ENCODE measurements around the gene NAA20.

Gene NAA20

DNA sequence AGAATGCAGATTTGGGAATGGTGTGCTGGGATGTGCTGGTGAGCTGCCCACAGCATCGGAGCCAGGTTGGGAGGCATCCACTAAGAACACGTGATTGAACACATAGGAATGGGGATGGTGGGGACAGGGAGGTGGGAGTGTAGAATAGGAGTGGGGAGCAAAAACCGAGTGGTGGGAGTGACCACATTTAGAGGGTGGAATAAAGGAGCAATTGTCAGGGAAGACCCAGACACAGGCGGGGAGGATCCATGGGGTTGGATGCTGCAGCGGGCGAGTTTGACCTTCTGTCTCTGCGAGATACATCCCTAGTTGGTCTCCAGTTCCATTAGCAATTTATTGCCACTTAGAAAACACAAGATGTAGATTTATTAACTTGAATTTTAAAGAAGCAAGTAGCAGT is 4.7 kb downstream of the NAA20 start:
- DNase-seq = no peak

DNA sequence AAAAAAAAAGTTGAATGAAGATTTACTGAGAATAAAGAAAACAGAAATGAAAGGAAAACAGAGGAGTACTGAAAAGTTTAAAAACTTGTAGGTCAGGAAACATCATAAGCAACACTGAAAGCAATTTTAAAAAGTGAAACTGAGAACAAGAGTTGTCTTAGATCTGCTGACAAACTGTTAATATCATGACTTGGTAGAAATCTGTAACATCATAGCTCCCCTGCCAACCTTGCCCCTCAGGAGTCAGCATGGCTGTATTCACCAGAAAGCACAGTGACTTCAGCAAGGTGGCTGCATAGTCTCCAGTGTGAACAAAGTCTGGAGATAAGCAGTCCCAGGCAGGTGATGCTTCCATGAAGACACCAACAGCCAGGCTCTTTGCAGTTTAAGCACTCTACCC is 5.3 kb downstream of the NAA20 start:
- DNase-seq = no peak

DNA sequence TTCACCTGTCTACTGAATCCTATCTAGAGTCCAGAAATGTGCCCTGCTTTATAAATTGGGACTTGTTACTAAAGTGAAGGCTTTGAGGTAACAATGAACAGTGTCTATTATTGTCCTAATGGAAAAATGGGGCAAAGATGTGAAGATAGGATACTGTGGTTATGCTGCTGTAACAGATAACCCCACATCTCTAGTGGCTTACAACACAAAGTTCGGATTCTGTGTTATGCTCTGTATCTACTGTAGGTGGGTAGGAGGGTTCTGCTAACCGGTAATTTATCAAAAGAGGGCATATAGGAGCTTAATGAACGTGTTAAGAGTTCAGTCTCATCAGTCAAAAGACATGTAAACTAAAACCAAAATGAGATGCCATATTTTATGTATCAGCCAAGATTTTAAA is 6.2 kb downstream of the NAA20 start:
- no peak for DNase-seq

DNA sequence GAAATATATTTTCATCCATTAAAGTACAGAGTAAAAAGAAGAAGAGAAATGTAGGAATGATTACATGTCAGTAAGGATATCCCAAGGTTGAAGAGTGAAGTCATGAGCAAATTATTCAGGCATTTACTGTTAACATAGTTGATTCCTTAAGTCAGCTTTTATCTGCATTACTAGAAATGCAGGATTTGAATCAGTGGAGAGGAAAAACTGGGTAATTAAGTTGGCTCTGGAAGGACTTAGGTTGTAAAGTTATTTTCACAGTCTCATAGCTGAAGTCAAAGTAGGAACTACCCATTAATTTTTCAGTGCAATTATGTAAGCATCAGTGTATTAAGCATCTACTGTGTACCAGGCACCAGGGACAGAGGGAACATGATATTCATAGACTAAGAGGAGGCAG is 7.8 kb downstream of the NAA20 start:
- no peak for DNase-seq

DNA sequence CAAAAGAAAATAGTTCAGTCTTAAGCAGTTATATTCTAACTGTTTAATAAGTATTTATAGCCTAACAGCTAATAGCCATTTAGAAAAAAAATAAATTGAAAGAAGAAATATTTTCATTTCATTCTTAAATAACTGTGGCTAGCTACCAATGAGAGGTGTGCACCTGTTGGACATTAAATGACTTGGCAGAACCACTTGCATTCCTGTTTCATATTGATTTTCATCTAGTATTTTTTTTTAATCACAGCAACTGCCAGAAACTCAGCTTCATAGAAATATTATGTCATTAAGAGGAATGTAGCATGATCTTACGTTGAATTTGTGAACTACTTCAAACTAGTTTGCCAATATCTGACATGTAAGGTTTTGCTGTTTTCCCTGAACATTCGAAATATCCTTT is 10.1 kb downstream of the NAA20 start:
- no peak for DNase-seq

DNA sequence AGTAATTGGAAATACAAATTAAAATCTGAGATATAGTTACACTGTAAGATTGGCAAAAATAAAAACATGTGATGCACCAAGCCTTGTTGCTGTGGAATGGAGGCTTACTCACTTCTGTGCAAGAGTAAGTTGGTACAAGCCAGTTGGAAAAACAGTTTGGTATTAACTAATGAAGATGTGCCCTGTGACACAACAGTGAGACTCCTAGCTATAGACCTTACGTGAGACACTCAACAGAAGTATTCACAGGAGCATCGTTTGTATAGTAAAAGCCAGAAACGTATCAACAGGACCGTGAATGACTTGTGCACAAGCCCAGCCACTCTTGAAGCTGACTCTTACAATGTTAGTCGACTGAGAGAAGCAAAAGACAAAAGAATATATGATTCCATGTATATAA is 14.6 kb downstream of the NAA20 start:
- no peak for DNase-seq

DNA sequence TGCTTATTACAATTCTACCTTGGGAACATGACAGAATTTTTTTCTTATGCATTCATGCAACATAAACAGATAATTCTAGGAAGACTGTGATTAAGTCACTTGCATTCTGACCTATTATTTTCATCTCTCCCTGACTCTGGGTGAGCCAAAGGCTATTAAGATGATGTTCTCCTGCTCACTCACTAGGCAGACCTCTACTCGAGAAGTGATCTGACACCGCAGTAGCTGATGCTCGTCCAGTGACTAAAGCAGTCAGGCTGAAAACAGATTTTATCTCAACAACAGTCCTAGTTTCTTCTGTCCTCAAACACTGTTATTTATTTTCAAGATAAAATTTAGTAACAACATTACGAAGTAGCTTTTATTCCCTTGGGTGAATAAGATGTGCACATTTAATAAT is 17.3 kb downstream of the NAA20 start:
- no peak for DNase-seq

DNA sequence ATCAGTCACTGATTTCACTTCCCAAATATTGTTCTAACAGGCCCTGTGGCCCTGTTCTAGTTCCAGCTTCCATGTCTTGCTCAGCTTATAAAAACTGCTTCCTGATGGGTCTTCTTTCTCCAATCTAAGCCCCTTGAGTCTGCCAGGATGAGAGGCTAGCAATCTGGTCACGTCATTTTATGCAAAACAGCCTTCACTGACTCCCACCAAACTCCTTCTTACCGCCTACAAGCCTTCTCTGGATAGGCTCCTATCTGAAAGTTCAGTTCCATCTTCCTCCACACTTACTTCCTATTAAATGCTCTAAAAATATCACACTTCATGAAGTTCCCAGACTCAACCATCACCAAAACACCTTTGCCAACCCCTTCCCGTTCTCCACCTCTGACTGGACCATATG is 19.6 kb downstream of the NAA20 start:
- no peak for DNase-seq

DNA sequence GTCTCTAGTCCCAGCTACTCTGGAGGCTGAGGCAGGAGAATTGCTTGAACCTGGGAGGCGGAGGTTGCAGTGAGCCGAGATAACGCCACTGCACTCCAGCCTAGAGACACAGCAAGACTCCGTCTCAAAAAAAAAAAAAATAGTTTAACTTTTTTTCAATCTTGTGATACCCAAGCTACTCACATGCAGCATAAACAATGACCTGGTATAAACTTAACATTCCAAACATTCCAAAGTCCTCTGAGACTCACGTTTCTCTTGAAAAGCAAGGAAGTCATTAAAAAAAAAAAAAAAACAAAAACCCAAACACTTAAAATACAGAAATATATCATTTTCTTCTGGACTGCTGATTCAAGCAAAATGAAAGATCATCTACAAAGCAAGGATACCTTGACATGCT is 20.8 kb downstream of the NAA20 start:
- DNase-seq = no peak

DNA sequence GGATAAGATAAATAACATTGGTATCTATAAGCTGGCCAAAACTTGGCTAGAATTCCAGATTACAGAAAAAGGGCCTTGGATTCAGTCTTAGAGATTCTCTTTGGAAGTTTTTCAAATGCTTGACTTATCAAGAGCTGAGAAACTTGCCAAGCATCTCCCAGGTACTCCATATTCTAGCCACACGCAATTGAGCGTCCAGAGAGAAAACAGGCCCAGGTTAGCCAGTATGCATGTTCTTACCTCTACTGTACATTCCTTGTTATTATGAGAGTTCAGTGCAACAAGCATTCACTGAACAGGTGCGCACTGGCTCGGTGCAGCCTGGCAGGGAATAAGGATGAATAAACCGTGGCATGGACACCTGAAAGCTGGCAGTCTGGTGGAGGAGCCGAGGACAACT is 21.4 kb downstream of the NAA20 start:
- no peak for DNase-seq

DNA sequence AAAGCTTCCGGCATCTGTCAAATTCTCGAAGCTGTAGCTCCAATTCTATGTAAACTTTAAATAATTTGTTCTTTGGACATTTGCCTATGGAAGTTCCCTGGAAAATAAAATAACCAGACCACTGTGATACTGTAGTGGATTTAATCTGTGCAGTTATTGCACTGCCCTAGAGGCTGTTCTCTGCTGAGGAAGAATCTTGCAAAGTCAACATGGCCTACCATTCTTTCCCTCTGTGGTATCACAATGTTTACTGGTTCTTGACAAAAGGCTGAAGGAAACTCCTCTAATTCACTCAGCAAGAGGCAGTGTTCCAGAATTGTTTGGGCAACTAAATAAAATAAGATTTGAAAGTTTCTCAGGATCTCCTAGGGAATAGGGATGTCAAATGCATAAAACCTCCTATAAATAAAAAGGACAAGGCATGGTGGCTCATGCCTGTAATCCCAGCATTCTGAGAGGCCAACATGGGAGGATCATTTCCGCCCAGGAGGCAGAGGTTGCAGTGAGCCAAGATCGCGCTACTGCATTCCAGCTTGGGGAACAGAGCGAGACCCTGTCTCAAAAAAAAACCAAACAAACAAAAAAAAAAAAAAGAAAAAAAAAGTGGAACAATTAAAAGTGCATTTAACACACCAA is 22.7 kb downstream of the NAA20 start:
- no peak for DNase-seq

DNA sequence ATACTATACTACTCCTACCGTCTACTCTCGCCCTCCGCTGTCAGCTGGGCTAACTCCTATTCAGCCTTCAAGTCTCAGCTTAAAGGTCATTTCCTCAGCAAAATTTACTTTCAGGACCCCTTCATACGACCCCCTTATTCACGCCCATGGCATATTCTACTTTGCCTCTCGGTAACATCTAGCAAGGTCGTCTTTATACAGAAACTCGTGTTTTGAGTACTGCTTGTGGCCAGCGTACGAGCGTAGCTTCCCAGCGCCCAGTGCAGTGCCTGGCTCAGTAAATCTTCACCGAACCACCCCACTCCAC is 34.6 kb downstream of the NAA20 start:
- no peak for DNase-seq

DNA sequence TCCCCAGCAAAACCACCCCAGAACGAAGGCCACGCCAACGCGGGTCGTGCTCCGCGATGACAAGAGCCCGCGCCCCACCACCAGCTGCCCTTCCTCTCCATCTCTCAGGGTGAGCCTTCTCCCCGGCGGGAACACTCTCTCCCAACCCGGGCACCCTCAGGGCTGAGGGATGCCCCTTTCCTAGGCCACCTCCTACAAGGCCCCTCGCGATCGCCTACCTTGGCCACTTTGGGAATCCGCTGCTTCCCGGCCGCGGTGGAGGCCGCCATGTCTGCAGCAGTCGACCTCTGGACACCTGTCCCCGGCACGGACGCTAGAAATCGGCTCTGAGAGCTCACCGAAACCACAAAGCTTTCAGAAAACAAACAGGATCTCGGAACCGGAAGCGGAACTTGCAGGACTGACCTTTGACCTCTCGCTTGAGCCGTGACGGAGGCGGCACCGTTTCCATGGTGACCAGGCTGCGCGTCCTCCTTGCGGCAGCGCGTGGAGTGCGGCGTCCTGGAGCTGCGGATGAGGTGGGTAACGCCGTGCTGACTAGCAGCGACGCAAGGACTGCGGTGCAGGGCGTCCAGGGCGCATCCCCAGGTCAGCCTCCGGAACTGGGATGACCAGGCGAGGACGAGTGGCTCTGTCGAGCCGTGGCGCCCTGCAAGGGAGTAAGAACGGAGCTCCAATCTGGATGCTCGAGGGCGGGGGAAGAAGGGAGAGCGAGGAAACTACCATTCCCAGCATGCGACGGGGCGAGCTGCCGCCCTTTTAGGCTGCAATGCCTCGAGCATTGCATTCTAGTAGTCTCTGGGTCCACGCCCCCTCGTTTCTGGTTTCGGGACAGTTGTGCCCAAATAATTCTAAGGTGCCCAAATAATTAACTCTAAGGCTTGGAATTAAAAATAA is 35.2 kb downstream of the NAA20 start, which contains the start of the genes CFAP61 and CRNKL1:
Gene CFAP61, plus strand, starts transcription at position 459 of the 897 bp plus-strand sequence. CDS start 4,122 bp downstream, outside the sequence.
Gene CRNKL1, minus strand, starts transcription at position 393 of the 897 bp plus-strand sequence. Its CDS starts 124 bp downstream, at position 269.
- peak; percentile 86 for DNase-seq

DNA sequence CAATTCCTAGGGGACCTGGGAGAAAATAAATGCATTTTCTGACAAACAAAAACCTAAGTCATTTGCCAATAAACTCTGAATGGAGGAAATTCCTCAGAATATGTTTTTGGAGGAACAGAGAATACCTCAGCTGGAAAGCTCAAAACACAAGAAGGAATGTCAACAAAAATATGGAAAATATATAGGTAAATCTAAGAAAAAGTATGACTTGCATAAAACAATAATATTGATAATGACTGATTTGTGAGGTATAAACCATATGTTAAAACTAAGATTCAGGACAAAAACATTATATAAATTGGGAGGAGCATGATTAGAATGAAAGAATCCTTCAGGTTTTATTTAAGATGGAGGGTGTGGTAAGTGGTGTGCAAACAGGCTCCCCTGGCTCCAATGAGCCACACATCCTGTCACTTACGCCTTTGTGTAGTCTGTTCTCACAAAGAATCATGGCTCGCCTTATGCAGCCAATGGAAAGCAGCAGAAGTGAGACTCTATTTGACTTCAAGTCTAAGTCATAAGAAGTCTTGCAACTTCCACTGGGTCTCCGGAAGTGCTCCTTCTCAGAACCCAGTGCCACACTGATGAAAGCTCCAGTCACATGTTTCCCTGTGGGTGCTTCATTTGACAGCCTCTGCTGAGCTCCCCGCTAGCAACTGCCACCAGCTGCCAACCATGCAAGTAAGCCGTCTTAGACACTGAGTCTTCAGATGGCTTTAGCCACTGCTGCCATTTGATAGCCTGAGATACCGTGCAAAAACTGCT is 43.3 kb downstream of the NAA20 start:
- DNase-seq = no peak

DNA sequence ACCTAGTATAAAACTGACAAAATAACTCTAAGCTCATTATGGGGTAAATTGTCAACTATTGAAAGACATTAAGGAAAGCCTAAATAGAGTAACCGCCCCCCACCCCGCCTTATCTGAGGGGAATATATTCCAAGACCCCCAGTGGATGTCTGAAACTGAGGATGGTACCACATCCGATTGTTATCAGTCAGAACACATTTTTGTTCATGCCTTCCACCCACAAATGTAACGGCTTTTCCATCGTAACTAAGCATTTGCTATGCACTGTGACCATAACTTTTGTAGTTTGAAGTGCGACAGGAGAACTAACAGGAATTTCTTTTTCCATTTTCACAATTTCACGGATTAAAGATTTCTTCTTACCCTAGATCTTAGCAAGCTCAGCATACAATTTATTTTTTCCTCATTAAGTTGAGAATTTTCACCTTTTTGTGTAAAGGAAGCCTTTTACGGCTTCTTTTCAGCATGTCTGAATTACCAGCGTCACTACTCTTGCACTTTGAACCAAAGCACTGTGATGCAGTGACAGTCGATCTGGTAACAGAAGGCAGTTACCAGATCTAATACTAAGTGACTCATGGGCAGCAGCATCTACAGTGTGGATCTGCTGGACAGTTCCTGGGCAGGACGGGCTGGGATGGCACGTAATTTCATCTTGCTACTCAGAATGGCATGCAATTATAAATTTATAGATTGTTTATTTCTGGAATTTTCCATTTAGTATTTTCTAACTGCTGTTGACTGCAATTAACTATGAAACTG is 47.0 kb downstream of the NAA20 start:
- no peak for DNase-seq

DNA sequence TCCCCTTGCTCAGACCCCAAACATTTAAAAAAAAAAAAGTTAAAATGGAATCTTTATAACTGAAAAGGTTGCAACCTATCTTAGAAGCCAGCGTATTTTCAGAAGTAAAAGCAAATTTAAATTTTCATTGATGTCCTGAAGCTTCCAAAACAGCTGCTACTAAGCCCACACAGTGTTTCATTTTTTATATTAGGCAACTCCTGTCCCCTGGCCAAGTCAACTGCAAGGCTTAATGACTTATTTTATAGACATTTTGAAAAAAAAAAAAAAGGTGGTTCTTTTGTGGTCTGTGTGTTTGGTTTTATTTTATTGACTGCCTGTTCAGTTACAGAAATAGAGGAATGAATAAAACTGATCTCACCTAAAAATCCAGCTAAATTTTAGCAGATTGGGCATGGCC is 48.2 kb downstream of the NAA20 start:
- no peak for DNase-seq

DNA sequence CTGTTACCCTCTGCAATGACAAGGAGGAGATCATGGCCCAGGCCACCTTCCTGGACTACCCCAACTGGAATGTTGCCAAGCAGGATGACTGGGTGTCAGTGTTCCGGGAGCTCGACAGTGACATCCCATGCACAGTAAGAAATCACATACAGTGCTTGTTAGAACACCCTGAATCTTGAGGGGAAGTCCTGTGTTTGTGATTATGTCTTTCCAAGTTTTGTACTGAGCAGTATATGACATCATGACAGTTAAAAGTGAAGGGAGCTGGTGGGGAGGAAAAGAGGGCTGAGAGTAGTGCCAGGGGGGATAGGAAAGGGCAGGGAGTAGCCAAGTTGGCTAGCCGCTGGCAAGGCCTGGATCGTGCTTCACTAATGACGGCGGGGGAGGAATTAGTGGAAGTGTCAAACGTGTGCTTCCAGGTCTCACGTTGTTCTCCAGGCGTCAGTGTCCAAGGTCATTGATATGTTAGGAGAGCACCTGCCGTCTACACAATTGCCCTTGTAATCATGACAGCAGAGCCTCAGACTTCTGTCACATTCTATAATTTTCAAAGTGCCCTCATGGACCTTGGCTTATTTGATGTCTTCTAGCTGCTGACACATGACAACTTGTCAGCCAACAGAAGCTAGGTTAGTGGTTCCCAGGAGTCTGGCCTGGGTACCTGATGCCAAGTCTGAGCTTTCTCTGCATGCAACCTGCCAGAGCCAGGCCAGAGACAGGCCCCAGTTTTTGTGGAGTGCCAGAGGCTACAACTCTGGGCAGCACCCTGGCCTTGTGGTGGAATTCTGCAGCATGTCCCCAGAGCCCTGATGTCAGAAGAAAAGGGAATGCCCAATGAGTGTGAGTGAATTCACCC is 53.9 kb downstream of the NAA20 start:
- no peak for DNase-seq

DNA sequence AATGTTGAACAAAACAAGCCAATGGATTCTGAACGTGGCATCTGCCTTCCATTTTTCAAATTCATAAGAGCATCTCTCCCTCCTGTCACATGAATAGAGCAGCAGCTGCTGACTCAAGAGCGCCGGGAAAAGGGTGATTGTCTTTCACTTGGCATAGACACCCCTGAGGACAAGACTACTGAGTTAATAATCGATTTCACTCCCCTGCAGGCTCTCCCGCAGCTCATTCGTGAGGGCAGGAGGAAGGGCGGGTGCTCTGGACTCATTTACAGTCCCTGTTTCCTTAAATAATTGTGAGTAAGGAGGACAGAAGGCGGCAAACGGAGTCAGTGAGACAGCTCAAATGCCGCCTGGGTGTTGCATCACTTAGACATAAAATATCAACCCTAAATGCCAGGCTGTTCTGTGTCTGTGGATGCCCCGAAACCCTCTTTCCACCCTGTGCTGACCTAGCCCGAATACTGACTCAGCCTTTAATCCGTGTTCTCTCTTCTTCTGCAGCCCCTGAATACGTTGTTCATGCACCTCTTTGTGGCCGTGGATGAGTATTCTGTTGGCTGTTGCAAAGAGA is 56.7 kb downstream of the NAA20 start:
- DNase-seq = no peak

DNA sequence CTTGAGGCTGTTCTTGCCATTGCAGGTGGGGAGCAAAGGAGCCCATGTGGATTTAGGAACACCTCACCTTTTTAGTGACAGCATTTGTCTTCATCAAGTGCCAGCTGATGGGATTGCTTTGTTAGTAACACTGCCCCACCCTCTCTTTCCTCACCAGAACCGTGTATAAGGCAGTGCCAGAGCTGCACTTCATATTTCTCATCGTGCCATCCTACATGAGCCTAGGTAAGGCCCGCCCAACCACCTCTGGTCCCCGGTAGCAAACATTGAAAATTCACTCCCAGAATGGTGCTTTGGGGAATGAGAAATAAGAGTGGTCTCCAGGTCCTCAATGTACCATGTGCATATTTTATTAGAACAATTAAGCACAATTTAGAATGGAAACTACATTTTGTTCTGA is 57.9 kb downstream of the NAA20 start:
- DNase-seq = no peak

DNA sequence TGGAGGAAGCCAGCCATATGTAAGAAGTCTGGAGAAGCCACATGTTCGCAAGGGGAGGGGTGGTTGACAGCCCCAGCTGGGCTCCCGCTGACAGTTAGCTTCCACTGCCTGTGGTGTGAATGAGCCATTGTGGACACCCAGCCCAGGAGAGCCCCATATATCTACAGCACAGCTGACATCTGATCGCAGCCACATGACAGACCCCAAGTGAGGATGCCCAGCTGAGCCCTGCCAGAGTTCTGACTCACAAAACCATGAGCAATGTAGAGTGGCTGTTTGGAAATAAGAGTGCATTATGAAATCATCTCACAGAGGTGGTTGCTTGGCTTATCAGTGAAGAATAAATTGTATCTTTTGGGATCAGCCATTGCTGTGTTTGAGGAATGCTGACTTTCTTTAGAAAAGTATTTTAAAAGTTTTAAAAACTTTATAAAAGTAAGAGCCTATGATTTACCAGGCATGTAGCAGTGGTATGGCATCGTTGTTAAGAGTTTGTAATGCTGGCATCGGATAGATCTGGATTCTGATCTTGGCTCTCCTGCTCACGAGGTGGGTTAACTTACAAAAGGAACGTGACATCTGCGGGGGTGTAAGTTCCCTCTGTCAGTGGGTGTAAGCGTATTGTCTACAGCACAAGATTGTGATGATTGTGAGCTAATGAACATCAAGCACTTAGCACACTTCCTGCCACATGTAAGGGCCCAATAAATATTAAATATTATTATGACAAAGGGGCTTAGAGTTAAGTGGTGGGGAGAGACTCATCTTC is 59.3 kb downstream of the NAA20 start:
- no peak for DNase-seq

DNA sequence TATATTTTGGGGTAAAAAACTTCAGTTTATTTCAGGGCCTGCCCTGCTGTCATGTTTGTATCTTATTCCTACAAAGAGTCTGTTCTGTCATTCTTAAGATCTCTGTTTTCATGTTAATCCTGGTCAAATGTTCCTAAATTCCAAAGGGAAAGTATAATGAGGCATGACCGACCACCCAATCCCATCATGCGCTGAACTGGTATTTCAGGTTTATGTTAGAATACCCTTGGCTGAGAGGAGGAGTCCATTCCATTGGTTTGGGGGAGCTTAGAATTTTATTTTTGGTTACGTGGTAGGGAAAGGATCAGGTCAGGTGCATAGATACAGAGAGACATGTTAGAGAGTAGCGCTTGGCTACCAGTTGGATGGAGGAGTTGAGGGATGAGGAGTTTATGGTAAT is 60.9 kb downstream of the NAA20 start:
- DNase-seq = no peak

Data from activated gamma-delta T cell (primary cell).